GM12878 (cell line): ENCODE results near the gene LMX1A. TPM values are rescaled to one million over a fixed set of nuclear protein-coding genes. Genes with fewer than 3 reads are reported as not detected.

Experiments used
- ATAC-seq: fragments of 200-7000 bp; cut with Tn5 transposase; 3 replicates; pipeline ENCODE4 v1.9.1; 2020; ENCODE audit warnings: mild to moderate bottlenecking, moderate library complexity
- BruUV-seq: library from RNA; stranded (reverse); fragments of 400-500 nt; replicated peaks from 2 replicates; lab custom pipeline; 2021; lab: Mats Ljungman, UMichigan
- CTCF ChIA-PET: fragments of 300-600 bp; sonication (Branson Sonifier 250); formaldehyde crosslinking; extraction: SDS; loops from one replicate; lab custom pipeline; 2021; ENCODE audit warnings: inconsistent platforms; lab: Yijun Ruan, JAX
- POLR2A ChIA-PET: fragments of 350-600 bp; formaldehyde crosslinking; extraction: SDS; loops from one replicate; lab custom pipeline; 2021; ENCODE audit warnings: inconsistent platforms; lab: Charles Lee
- RAD21 ChIA-PET: fragments of 300-600 bp; sonication (Branson Sonifier 250); formaldehyde crosslinking; loops from one replicate; lab custom pipeline; 2023; ENCODE audit warnings: antibody characterized with exemption; ENCODE audit not compliant: unreplicated experiment; lab: Charles Lee
- SMC1A ChIA-PET: fragments of 300-600 bp; sonication (Branson Sonifier 250); formaldehyde crosslinking; loops from one replicate; lab custom pipeline; 2023; ENCODE audit not compliant: unreplicated experiment, uncharacterized antibody; lab: Charles Lee
- DNase-seq: peaks from one replicate; pipeline ENCODE4 v3.0.0-alpha.2; 2011; ENCODE audit warnings: low read depth, low spot score
- FAIRE-seq: peaks from 3 replicates; lab custom pipeline; 2011; peaks lifted over from hg19 to GRCh38; lab: Jason Lieb, UNC
- H2AFZ ChIP-seq: 2 replicates; pipeline ENCODE4 v1.6.0; 2011; ENCODE audit warnings: low read depth, low read length, control low read depth; ENCODE audit not compliant: control insufficient read depth
- H3K27ac ChIP-seq: 2 replicates; pipeline ENCODE4 v1.5.1; 2011; ENCODE audit warnings: control low read depth; ENCODE audit not compliant: control insufficient read depth, insufficient read depth
- H3K27me3 ChIP-seq, 2 experiments: replicated peaks in 1 of 2; 2 replicates each; pipeline versions ENCODE4 v1.6.0 to v1.6.1; 2011; ENCODE audit warnings: low read length in 1 of 2; ENCODE audit not compliant: control insufficient read depth in 2 of 2, insufficient read depth in 2 of 2
- H3K36me3 ChIP-seq, 2 experiments: 2 replicates each; pipeline ENCODE4 v1.5.1; 2011; ENCODE audit warnings: low read length in 1 of 2; ENCODE audit not compliant: control insufficient read depth in 2 of 2, insufficient read depth in 2 of 2
- H3K4me1 ChIP-seq: 2 replicates; pipeline ENCODE4 v1.6.1; 2011; ENCODE audit warnings: mild to moderate bottlenecking, low read length, moderate library complexity, mixed read lengths; ENCODE audit not compliant: control insufficient read depth, insufficient read depth
- H3K4me2 ChIP-seq: 2 replicates; pipeline ENCODE4 v1.6.0; 2011; ENCODE audit warnings: control low read depth; ENCODE audit not compliant: control insufficient read depth, insufficient read depth
- H3K4me3 ChIP-seq: fragments of 200-600 bp; sonication (generic); 2 replicates; pipeline ENCODE4 v1.5.1; 2016
- H3K79me2 ChIP-seq: 2 replicates; pipeline ENCODE4 v1.6.0; 2011; ENCODE audit warnings: low read length; ENCODE audit not compliant: control insufficient read depth, insufficient read depth
- H3K9ac ChIP-seq: 2 replicates; pipeline ENCODE4 v1.8.0; 2011; ENCODE audit warnings: low read length, control low read depth, mixed read lengths; ENCODE audit not compliant: control insufficient read depth, insufficient read depth
- H3K9me3 ChIP-seq: replicated peaks from 3 replicates; pipeline ENCODE4 v1.5.1; 2011; ENCODE audit warnings: mild to moderate bottlenecking, low read length; ENCODE audit not compliant: control insufficient read depth, insufficient read depth
- H4K20me1 ChIP-seq: 2 replicates; pipeline ENCODE4 v1.6.0; 2011; ENCODE audit not compliant: control insufficient read depth, insufficient read depth
- MYC ChIP-seq: IDR thresholded peaks from 2 replicates; pipeline ENCODE4 v1.6.1; 2011; ENCODE audit warnings: mild to moderate bottlenecking, low read length, moderate library complexity, inconsistent platforms; ENCODE audit not compliant: insufficient read depth, insufficient replicate concordance, insufficient read length, severe bottlenecking
- NR2C2 ChIP-seq: IDR thresholded peaks from 2 replicates; pipeline ENCODE4 v1.6.1; 2011; ENCODE audit warnings: borderline replicate concordance, low read depth; ENCODE audit not compliant: control insufficient read depth, insufficient read length
- NRF1 ChIP-seq: conservative IDR thresholded peaks from 2 replicates; pipeline ENCODE4 v1.6.1; 2011; ENCODE audit warnings: mild to moderate bottlenecking, low read depth, low read length, improper control_type of control experiment
- STAT1 ChIP-seq: fragments of 450-650 bp; conservative IDR thresholded peaks from 2 replicates; pipeline ENCODE4 v1.6.1; 2014; ENCODE audit warnings: antibody characterized with exemption, mild to moderate bottlenecking
- USF2 ChIP-seq: IDR thresholded peaks from 2 replicates; pipeline ENCODE4 v1.6.1; 2011; ENCODE audit warnings: low read depth, low read length, improper control_type of control experiment, borderline replicate concordance
- ZBTB33 ChIP-seq: fragments of 450-650 bp; IDR thresholded peaks from 2 replicates; pipeline ENCODE4 v1.6.1; 2017; ENCODE audit warnings: mild to moderate bottlenecking
- WGBS: methylation state at CpG from one replicate; pipeline ENCODE4 v1.1.6; 2016; ENCODE audit warnings: low lambda C conversion rate; ENCODE audit not compliant: insufficient replicate concordance, insufficient coverage; ENCODE audit errors: missing lambda C conversion rate; 5-methylcytosine and 5-hydroxymethylcytosine counted together
- in situ Hi-C: fragments of 300-500 bp; cut with MboI; formaldehyde crosslinking; loops from 9 replicates; pipeline ENCODE4 v1.14.3; 2018; ENCODE audit warnings: mixed read lengths
- intact Hi-C: fragments of 100-400 bp; cut with micrococcal nuclease; formaldehyde crosslinking; loops from one replicate; pipeline ENCODE4 v1.14.2; 2022; ENCODE audit not compliant: unreplicated experiment
- polyA plus RNA-seq, 11 experiments: library from polyadenylated mRNA; depleted of rRNA in 4 of 11; unstranded in 6 of 11; stranded (reverse) in 5 of 11; fragments of >200 nt; fragmentation: Nextera tagmentation in 4 of 11; fragmentation: Illumina TruSeq in 1 of 11; extraction: Ambion mirVana in 4 of 11; extraction: Trizol in 1 of 11; gene quantifications; 1 replicate in 1 of 11; 2 replicates in 10 of 11; pipeline versions ENCODE4 v1.2.1 to v1.2.3, GENCODE V29; 2011 to 2016; ENCODE audit warnings: inconsistent platforms in 2 of 11, missing spikeins in 2 of 11, low read depth in 1 of 11
- total RNA-seq, 4 experiments: library from RNA; depleted of rRNA in 3 of 4; stranded (reverse); fragments of >200 nt in 3 of 4; fragmentation: Illumina TruSeq in 1 of 4; extraction: Trizol in 1 of 4; gene quantifications; 2 replicates each; pipeline versions ENCODE4 v1.2.1 to v1.2.3, GENCODE V29; 2013 to 2021

The LMX1A gene
- total and polyA plus RNA-seq, 10 of the 15 experiments (the other 5 are each of a cell fraction or from before 2014, with no cell fraction given), result not detected

- ChIA-PET POLR2A (no interaction called here), CTCF (no interaction called here), RAD21 (no interaction called here), SMC1A (no interaction called here)
- no peaks in the 10 kb centered on the region for H3K36me3 ChIP-seq
- no peaks in the 10 kb centered on the region for H3K27me3 ChIP-seq
- in situ Hi-C loops (no loop called here), intact Hi-C loops (no loop called here)
- no peaks in the 10 kb centered on the region for H4K20me1 ChIP-seq
- DNase-seq (no peak), ATAC-seq (no peak), FAIRE-seq (no peak)
- TF ChIP-seq NR2C2 (no peak), ZBTB33 (no peak), NRF1 (no peak), STAT1 (no peak), USF2 (no peak), MYC (no peak)
- 37% methylated on average over 4 of the region's 4 CpGs for WGBS
- H3K9ac ChIP-seq, result no peak overlapping the region
- H3K79me2 ChIP-seq, result no peaks in the 10 kb centered on the region
- no TSS peak for BruUV-seq
- H3K4me1 ChIP-seq, result no peaks in the 10 kb centered on the region
- H3K4me3 ChIP-seq, result no peak overlapping the region
- H3K9me3 ChIP-seq, result no peaks in the 10 kb centered on the region
- no peak overlapping the region for H2AFZ ChIP-seq
- no peak overlapping the region for H3K4me2 ChIP-seq
- no peak overlapping the region for H3K27ac ChIP-seq
Measured at GRCh38 chr1:165191087-165191486, 165.4 kb downstream of the LMX1A start.
